ENCODE data around the gene C7orf25.

DNA sequence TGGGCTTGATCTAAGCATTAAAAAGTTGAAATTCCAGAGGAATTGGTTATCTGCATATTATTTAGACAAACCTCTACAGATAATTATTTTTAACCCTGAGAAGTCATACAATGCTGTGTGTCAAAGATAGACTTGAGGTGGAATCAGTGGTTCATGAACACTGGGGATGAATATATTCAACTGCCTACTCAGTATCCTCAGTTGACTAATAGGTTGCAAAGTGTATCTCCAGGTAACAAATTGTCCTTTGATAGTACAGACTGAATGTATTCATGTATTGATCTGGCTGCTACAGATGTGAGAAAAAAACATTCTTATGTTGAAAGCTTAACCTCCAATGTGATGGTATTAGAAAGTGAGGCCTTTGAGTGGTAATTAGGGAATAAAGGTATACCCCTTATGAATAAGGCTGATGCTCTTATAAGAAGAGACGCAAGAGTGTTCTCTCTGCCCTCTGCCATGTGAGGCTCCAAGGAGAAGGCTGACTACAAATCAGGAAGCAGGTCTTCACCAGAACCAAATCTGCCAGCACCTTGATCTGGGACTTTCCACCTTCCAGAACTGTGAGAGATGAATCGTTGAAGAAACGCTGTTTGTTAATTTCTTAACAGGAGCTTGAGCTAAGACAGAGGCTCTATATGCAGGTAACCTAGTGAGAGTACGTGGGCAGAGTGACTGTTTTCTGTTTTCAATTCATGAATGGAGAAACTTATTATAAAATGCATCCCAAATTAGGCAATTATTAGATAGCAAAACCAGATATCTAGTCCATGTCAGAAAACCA is 27.8 kb upstream of the C7orf25 start:
- TF ChIP-seq, protein P1, sequence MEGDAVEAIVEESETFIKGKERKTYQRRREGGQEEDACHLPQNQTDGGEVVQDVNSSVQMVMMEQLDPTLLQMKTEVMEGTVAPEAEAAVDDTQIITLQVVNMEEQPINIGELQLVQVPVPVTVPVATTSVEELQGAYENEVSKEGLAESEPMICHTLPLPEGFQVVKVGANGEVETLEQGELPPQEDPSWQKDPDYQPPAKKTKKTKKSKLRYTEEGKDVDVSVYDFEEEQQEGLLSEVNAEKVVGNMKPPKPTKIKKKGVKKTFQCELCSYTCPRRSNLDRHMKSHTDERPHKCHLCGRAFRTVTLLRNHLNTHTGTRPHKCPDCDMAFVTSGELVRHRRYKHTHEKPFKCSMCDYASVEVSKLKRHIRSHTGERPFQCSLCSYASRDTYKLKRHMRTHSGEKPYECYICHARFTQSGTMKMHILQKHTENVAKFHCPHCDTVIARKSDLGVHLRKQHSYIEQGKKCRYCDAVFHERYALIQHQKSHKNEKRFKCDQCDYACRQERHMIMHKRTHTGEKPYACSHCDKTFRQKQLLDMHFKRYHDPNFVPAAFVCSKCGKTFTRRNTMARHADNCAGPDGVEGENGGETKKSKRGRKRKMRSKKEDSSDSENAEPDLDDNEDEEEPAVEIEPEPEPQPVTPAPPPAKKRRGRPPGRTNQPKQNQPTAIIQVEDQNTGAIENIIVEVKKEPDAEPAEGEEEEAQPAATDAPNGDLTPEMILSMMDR (IDR thresholded peaks at IDR 0.05) = no peak
- TF ChIP-seq POLR2A (IDR thresholded peaks at IDR 0.05) (no peak), POLR2AphosphoS5 (IDR thresholded peaks at IDR 0.05) (no peak)

Measured in breast epithelium (tissue), 3 donors.